Stimulated activated CD8-positive, alpha-beta memory T cell treated with anti-CD3 and anti-CD28 coated beads, Interleukin-2, amount 100 ng/mL, for 1 hour (primary cell): Measurements from ENCODE around the gene CGB7.

Source experiments
- DNase-seq, 2 donors: peaks; one replicate each; pipeline ENCODE4 v3.0.0-alpha.2; 2020; ENCODE audit warnings: low read depth in 2 of 2

Gene CGB7

DNA sequence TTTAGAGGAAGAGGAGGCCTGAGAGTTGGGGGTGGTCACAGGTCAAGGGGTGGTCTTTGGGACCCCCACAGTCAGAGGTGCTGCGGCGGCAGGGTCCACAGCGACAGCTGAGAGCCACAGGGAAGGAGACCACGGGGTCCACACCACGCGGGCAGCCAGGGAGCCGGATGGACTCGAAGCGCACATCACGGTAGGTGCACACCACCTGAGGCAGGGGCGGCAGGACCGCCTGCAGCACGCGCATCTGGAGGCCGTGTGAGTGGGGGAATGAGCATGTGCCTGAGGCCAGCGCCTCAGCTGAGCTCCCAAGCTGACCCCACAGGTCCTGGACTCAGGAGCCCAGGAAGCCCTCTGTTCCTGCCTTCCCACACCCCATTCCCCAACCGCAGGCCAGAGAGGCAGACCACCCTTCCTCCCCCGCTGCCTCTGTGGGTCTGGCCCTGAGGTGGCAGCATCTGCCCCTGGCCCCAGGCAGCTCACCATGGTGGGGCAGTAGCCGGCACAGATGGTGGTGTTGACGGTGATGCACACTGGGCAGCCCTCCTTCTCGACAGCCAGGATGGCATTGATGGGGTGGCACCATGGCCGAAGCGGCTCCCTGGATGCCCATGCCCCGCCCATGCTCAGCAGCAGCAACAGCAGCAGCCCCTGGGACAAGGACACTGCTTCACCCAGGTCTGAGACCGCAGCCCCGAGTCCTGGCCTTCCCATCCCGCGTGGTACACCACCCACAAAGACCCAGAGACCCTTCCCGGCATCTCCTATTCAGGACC, 41.3 kb downstream of the CGB7 start:
- no peak for DNase-seq

DNA sequence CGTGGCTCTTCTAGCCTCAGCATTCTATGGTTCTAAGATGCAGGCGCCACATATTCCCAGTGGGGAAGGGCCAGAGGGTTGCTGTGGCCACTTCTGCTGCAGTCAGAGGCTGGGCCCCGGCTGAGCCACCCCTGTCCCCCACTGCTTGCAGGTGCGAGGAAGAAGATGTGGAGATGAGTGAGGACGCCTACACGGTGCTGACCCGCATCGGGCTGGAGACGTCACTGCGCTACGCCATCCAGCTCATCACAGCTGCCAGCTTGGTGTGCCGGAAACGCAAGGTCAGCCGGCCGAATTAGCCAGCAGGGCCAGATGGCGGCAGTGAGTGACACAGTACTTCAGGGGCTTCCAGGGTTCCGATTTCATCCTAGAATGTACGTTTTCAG, 42.7 kb downstream of the CGB7 start:
- no peak for DNase-seq

DNA sequence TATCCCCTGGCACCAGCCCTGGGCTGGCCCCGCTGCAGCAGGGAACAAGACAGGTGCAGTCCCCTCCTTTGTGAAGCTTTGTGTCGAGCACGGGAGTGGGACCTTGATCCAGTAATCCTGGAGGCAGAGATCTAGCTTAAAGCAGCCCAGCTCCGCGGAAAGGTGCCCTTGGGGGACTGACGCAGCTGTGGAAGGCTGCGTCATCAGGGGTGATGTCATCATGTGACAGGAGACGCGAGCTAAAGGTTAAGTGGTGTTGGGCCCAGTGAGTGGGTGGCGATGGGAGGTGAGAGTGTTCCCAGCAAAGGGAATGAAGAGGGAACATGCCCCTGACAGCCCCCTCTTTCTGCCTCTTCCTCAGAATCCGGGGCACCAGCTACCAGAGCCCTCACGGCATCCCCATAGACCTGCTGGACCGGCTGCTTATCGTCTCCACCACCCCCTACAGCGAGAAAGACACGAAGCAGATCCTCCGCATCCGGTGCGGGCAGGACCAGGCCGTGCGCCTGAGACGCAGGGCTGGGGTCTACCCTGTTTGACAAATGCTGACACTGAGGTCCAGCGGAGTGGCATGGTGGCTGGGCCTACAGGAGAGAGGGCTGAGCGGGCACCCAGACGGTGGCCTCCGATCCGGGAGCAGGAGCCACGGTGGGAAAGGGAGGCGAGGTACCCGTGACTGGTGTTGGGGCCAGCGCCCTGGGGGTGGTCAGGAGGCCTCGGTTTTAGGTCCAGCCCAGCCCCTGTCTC, 43.3 kb downstream of the CGB7 start:
- DNase-seq, result no peak

- no peak for DNase-seq
These were observed 46.4 kb downstream of the CGB7 start for GRCh38 chr19:49011194-49011593.

DNA sequence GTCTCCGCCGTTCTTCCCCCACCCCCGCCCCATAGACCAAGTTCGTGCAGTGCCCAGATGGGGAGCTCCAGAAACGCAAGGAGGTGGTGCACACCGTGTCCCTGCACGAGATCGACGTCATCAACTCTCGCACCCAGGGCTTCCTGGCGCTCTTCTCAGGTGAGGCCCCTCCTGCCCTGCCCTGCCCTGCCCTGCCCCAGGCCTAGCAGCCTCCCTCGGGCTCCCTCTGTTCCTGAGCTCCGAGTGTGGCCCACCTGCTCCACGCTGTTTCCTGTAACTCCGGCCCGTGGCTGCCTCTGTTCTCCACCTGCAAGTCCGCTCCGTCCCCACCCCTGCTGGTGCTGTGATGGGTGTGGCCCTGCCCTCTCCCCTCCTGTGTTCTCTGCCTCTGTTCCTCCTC, 47.1 kb downstream of the CGB7 start:
- DNase-seq, result no peak

- DNase-seq, result no peak
These were observed 47.7 kb downstream of the CGB7 start for GRCh38 chr19:49009828-49010227.

- DNase-seq, result no peak
These were observed 50.6 kb downstream of the CGB7 start for GRCh38 chr19:49006905-49007304.

- DNase-seq, result no peak
These were observed 52.5 kb downstream of the CGB7 start for GRCh38 chr19:49004964-49005614.
